Activated CD8-positive, alpha-beta T cell treated with anti-CD3 and anti-CD28 coated beads, Interleukin-2, amount 10 ng/mL, durations not matched to agents 7 days and 5 days (primary cell): ENCODE results near the gene RNASEH2C. TPM values are rescaled to one million over a fixed set of nuclear protein-coding genes. Genes with fewer than 3 reads are reported as not detected.
"Not testable (repeated sequence)": the region's sequence is repeated elsewhere in the genome, so short reads cannot be mapped to it uniquely, and the experiment has no call there.

Experiments
- ATAC-seq: fragments of 150-1000 bp; cut with Tn5 transposase; one replicate; pipeline ENCODE4 v1.10.0; 2021; ENCODE audit warnings: moderate library complexity
- CTCF ChIA-PET: fragments of 350-600 bp; sonication (Branson Sonifier 250); formaldehyde crosslinking; loops from one replicate; lab custom pipeline; 2021; ENCODE audit warnings: antibody characterized with exemption; lab: Charles Lee
- POLR2A ChIA-PET: fragments of 350-600 bp; sonication (Branson Sonifier 250); formaldehyde crosslinking; loops from one replicate; lab custom pipeline; 2021; ENCODE audit warnings: antibody characterized with exemption; lab: Charles Lee
- DNase-seq: peaks from one replicate; pipeline ENCODE4 v3.0.0-alpha.2; 2020
- H3K27ac Mint-ChIP-seq: one replicate; pipeline ENCODE4 v1.8.0; 2021; ENCODE audit warnings: mild to moderate bottlenecking, mixed read lengths
- H3K27me3 Mint-ChIP-seq: one replicate; pipeline ENCODE4 v1.8.0; 2021; ENCODE audit warnings: low read depth, mixed read lengths
- H3K36me3 Mint-ChIP-seq: one replicate; pipeline ENCODE4 v1.8.0; 2021; ENCODE audit warnings: low read depth, mixed read lengths
- H3K4me1 Mint-ChIP-seq: one replicate; pipeline ENCODE4 v1.8.0; 2021; ENCODE audit warnings: low read depth, mixed read lengths
- H3K4me3 Mint-ChIP-seq: one replicate; pipeline ENCODE4 v1.8.0; 2021; ENCODE audit warnings: mild to moderate bottlenecking, mixed read lengths
- H3K9me3 Mint-ChIP-seq: one replicate; pipeline ENCODE4 v1.8.0; 2022; ENCODE audit warnings: mixed read lengths; ENCODE audit not compliant: insufficient read depth
- total RNA-seq, 2 experiments: library from RNA; stranded (reverse); gene quantifications; one replicate each; pipeline ENCODE4 v1.2.3, GENCODE V29; 2021

RNASEH2C gene
- total RNA-seq, 2 experiments from 2014 or later: 88.0 to 92.3 TPM

DNA sequence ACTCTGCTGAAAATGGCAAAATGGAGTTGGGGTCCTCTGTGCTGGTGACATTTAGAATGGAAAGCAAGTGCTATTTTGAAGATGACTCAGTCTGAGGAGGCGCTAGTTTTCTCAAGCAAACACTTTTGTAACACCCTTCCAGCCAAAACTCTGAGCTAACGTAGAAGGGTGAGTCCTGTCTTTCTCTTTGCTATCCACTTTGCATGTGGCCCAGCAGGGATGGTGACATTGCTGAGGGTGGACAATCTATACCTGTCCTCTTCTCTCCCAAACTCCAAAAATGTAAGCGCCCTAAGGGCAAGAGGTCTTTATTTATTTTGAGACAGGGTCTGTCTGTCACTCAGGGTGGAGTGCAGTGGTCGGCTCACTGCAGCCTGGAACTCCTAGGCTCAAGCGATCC, 12.1 kb downstream of the RNASEH2C start:
- Mint-ChIP-seq H3K36me3 (peaks cover 3% of the 10 kb centered on the region), H3K27ac (no peak overlapping the region), H3K4me3 (no peak overlapping the region), H3K27me3 (peaks cover 3% of the 10 kb centered on the region), H3K4me1 (peaks cover 23% of the 10 kb centered on the region), H3K9me3 (no peaks in the 10 kb centered on the region)
- ChIA-PET POLR2A (no interaction called here), CTCF (interaction anchor here (1.3 to 1.6 kb wide), 2 partner anchors 71 to 176 kb away, joined by 5 to 11 read pairs; no protein-coding TSS in a partner anchor)
- DNase-seq (no peak), ATAC-seq (no peak)

DNA sequence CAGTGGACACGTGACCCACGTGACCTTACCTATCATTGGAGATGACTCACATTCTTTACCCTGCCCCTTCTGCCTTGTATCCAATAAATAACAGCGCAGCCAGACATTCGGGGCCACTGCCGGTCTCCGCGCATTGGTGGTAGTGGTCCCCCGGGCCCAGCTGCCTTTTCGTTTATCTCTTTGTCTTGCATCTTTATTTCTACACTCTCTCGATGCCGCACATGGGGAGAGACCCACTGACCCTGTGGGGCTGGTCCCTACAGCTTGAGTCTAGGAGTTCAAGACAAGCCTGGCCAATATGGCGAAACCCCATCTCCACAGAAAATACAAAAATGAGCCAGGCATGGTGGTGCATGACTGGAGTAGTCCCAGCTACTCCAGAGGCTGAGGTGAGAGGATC, 13.6 kb downstream of the RNASEH2C start:
- H3K4me1 Mint-ChIP-seq: peaks cover 15% of the 10 kb centered on the region
- H3K27ac Mint-ChIP-seq, H3K27me3 Mint-ChIP-seq, H3K4me3 Mint-ChIP-seq, DNase-seq, POLR2A ChIA-PET, H3K36me3 Mint-ChIP-seq, H3K9me3 Mint-ChIP-seq, ATAC-seq: not testable (repeated sequence)
- CTCF ChIA-PET: interaction anchor here (1.0 to 3.1 kb wide), 2 partner anchors 81 to 111 kb away, joined by 3 to 13 read pairs; no protein-coding TSS in a partner anchor

GRCh38 chr11:65706303-65706763, 14.3 kb downstream of the RNASEH2C start:
- H3K36me3 Mint-ChIP-seq, H3K27ac Mint-ChIP-seq, H3K4me3 Mint-ChIP-seq, POLR2A ChIA-PET, ATAC-seq, H3K9me3 Mint-ChIP-seq, H3K27me3 Mint-ChIP-seq: not testable (repeated sequence)
- peaks cover 15% of the 10 kb centered on the region for H3K4me1 Mint-ChIP-seq
- CTCF ChIA-PET: interaction anchor here (0.6 to 3.7 kb wide), 17 partner anchors 13 to 361 kb away, joined by 3 to 22 read pairs (median 4); partner anchors contain the start of gene RNASEH2C
- peak; percentile 88 for DNase-seq

DNA sequence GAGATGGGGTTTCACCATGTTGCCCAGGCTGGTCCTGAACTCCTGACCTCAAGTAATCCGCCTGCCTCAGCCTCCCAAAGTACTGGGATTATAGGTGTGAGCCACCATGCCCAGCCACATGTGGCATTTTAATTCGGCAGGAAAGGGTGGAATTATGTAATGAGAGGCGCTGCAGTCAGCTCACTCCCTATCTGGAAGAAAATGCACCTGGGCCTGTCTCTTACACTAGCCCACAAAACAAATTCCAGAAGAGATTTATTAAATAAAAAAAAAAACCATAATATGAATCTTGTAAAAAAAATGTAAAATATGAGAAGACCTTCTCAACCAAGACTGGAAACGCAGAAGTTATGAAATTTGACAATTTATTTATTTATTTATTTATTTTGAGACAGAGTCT, 16.8 kb downstream of the RNASEH2C start:
- ChIA-PET CTCF (interaction anchor here (0.6 to 3.7 kb wide), 6 partner anchors 66 to 1272 kb away, joined by 3 to 22 read pairs (median 6); partner anchors contain the start of gene FIBP), POLR2A (no interaction called here)
- no peak for ATAC-seq
- Mint-ChIP-seq H3K27ac (no peak overlapping the region), H3K4me1 (peaks cover 5% of the 10 kb centered on the region), H3K27me3 (peaks cover 16% of the 10 kb centered on the region), H3K36me3 (no peaks in the 10 kb centered on the region), H3K9me3 (no peaks in the 10 kb centered on the region), H3K4me3 (no peak overlapping the region)
- DNase-seq: no peak

GRCh38 chr11:65701686-65702085, 18.9 kb downstream of the RNASEH2C start:
- POLR2A ChIA-PET: no interaction called here
- CTCF ChIA-PET: no interaction called here
- ATAC-seq: no peak

GRCh38 chr11:65700399-65700798, 20.2 kb downstream of the RNASEH2C start:
- ChIA-PET CTCF (no interaction called here), POLR2A (no interaction called here)
- Mint-ChIP-seq H3K27me3 (peaks cover 21% of the 10 kb centered on the region), H3K4me1 (no peaks in the 10 kb centered on the region), H3K9me3 (no peaks in the 10 kb centered on the region), H3K27ac (no peak overlapping the region), H3K36me3 (no peaks in the 10 kb centered on the region), H3K4me3 (no peak overlapping the region)
- ATAC-seq (no peak), DNase-seq (no peak)

More at GRCh38 chr11:65701686-65702085, 18.9 kb downstream of the RNASEH2C start:
- H3K27ac Mint-ChIP-seq: no peak overlapping the region
- H3K4me3 Mint-ChIP-seq: no peak overlapping the region
- no peaks in the 10 kb centered on the region for H3K36me3 Mint-ChIP-seq
- peaks cover 21% of the 10 kb centered on the region for H3K27me3 Mint-ChIP-seq
- H3K4me1 Mint-ChIP-seq: peaks cover 2% of the 10 kb centered on the region
- no peaks in the 10 kb centered on the region for H3K9me3 Mint-ChIP-seq
- no peak for DNase-seq

DNA sequence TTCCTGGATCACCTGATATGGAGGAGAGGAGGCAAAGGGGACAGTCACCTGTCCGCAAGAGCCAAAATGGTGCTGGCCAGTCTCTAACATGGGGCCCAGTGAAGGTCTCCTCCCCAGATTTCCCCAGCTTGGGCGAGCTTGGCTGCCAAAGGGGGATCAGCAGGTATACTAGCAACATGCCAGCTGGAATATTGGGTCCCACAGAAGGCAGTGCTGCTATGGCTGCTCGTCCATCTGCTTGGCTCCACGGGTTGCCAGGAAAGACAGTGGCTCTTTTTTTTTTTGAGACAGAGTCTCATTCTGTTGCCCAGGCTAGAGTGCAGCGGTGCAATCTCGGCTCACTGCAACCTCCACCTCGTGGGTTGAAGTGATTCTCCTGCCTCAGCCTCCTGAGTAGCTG, 21.3 kb downstream of the RNASEH2C start:
- no peaks in the 10 kb centered on the region for H3K9me3 Mint-ChIP-seq
- ChIA-PET CTCF (no interaction called here), POLR2A (no interaction called here)
- peaks cover 19% of the 10 kb centered on the region for H3K27me3 Mint-ChIP-seq
- no peaks in the 10 kb centered on the region for H3K36me3 Mint-ChIP-seq
- no peak overlapping the region for H3K27ac Mint-ChIP-seq
- ATAC-seq: no peak
- no peak overlapping the region for H3K4me3 Mint-ChIP-seq
- H3K4me1 Mint-ChIP-seq: no peaks in the 10 kb centered on the region
- no peak for DNase-seq

DNA sequence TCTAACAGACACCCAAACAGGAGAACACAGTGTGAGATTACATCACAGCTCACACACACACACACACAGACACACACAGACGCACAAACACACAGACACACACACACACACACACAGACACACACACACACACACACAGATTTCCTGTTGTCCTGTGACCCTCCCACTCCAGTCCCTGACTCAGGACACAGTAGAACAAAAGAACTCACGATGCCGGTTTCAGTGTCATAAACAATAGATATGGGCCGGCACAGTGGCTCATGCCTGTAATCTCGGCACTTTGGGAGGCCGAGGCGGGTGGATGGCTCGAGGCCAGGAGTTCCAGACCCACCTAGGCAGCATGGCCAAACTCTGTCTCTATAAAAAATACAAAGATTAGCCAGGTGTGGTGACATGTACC, 22.4 kb downstream of the RNASEH2C start:
- Mint-ChIP-seq H3K4me3 (no peak overlapping the region), H3K27ac (no peak overlapping the region), H3K4me1 (no peaks in the 10 kb centered on the region), H3K36me3 (no peaks in the 10 kb centered on the region), H3K9me3 (no peaks in the 10 kb centered on the region), H3K27me3 (peaks cover 21% of the 10 kb centered on the region)
- CTCF ChIA-PET: no interaction called here
- DNase-seq (no peak), ATAC-seq (no peak)
- POLR2A ChIA-PET: no interaction called here

DNA sequence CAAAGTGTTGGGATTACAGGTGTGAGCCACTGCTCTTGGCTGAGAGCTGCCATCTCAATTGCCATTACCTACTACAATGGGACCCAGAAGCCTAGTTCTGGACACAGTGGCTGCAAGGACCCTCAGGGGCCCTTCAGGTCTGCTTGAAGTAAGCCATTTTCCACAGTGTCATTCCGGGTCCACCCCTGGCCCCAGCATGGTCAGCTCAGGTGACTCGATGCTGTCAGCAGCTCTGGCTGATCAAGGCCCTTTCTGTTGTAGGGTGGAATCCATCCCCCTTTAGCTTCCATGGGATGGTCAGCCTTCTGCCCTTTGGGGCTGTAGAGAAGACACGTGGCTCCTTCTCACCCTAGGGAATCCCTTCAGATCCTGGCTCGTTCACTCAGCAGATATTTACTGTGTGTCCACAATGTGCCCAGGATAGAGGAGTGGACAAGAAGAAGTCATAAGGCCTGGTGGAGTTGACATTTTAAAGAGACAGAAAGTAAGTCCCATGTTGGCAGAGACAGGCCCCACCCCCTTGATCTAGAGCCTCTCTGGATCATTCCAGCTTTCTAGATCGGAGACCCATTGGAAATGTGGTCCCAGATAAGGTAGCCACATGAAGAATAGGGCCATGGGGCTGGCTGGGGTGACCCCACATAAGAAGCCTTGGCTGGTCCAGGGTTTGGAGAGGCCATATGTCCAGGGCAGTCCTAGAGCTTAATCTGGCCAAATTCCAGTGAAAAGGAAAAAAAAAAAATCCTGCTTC, 23.6 kb downstream of the RNASEH2C start:
- Mint-ChIP-seq H3K4me3 (no peak overlapping the region), H3K27me3 (peaks cover 18% of the 10 kb centered on the region), H3K4me1 (peaks cover 4% of the 10 kb centered on the region), H3K9me3 (no peaks in the 10 kb centered on the region), H3K36me3 (no peaks in the 10 kb centered on the region), H3K27ac (no peak overlapping the region)
- ATAC-seq (no peak), DNase-seq (no peak)
- POLR2A ChIA-PET: interaction anchor here (0.5 to 1.9 kb wide), 2 partner anchors 15 to 72 kb away, joined by 3 to 4 read pairs; partner anchors contain the start of gene KAT5
- CTCF ChIA-PET: interaction anchor here (0.7 kb wide), 1 partner anchor 30 kb away, joined by 3 read pairs; no protein-coding TSS in a partner anchor

GRCh38 chr11:65695459-65696241, 24.9 kb downstream of the RNASEH2C start:
- H3K9me3 Mint-ChIP-seq: no peaks in the 10 kb centered on the region
- CTCF ChIA-PET: interaction anchor here (1.3 kb wide), 1 partner anchor 16 kb away, joined by 4 read pairs; the partner anchor contains the start of gene KAT5

DNA sequence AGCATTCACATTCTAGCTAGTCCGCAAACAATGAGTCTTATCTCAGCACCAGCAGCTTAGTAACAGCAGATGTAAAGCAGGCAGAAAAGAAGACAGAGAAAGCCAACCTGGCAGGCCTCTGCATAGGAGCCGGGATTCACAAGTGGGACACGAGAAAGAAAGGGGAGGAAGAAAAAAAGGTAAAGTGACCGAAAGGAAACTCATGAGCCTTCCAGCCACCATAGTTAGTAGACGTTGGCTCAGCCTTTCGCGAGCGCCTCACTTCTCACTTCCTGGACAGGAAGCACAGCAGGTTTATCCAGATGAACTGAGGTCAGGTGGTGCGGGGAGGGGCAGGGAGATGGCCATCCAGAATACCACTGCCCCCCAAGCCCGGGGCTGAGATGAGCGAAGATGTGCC, 28.2 kb downstream of the RNASEH2C start:
- H3K27ac Mint-ChIP-seq: no peak overlapping the region
- POLR2A ChIA-PET: no interaction called here
- ATAC-seq (no peak), DNase-seq (no peak)
- CTCF ChIA-PET: interaction anchor here (1.2 kb wide), 1 partner anchor 353 kb away, joined by 4 read pairs; no protein-coding TSS in a partner anchor
- H3K27me3 Mint-ChIP-seq: peaks cover 9% of the 10 kb centered on the region
- H3K36me3 Mint-ChIP-seq: no peaks in the 10 kb centered on the region
- no peaks in the 10 kb centered on the region for H3K9me3 Mint-ChIP-seq
- peaks cover 4% of the 10 kb centered on the region for H3K4me1 Mint-ChIP-seq
- no peak overlapping the region for H3K4me3 Mint-ChIP-seq

More at GRCh38 chr11:65695459-65696241, 24.9 kb downstream of the RNASEH2C start:
- ATAC-seq: no peak
- H3K27ac Mint-ChIP-seq: no peak overlapping the region
- no peaks in the 10 kb centered on the region for H3K36me3 Mint-ChIP-seq
- no peak overlapping the region for H3K4me3 Mint-ChIP-seq
- H3K27me3 Mint-ChIP-seq: peaks cover 18% of the 10 kb centered on the region
- peaks cover 4% of the 10 kb centered on the region for H3K4me1 Mint-ChIP-seq
- POLR2A ChIA-PET: interaction anchor here (0.8 to 1.9 kb wide), 2 partner anchors 16 to 158 kb away, joined by 3 to 4 read pairs; partner anchors contain the start of gene KAT5
- DNase-seq: no peak
